LNCaP clone FGC (cell line): ENCODE measurements around the gene MSANTD1.

ENCODE experiments used
- DNase-seq: peaks from one replicate; pipeline ENCODE4 v3.0.0-alpha.2; 2011; ENCODE audit warnings: low read depth
- H3K4me3 ChIP-seq: 2 replicates; pipeline ENCODE4 v1.5.1; 2011; ENCODE audit warnings: mild to moderate bottlenecking, low read depth, low read length, control low read depth
- CTCF ChIP-seq: IDR thresholded peaks from 2 replicates; pipeline ENCODE4 v1.5.1; 2012; ENCODE audit warnings: mild to moderate bottlenecking; ENCODE audit not compliant: control insufficient read depth, insufficient read depth; ENCODE audit errors: extremely low read depth

Gene MSANTD1

GRCh38 chr4:3237266-3237665 is 11.7 kb upstream of the MSANTD1 start:
- no peak for TF ChIP-seq CTCF
- no peak for DNase-seq
- H3K4me3 ChIP-seq: no peak overlapping the region

GRCh38 chr4:3237712-3238560 is 11.0 kb upstream of the MSANTD1 start:
- no peak for DNase-seq
- TF ChIP-seq CTCF: no peak
- no peak overlapping the region for H3K4me3 ChIP-seq

GRCh38 chr4:3238721-3239120 is 10.2 kb upstream of the MSANTD1 start:
- no peak for DNase-seq
- no peak overlapping the region for H3K4me3 ChIP-seq
- TF ChIP-seq CTCF: no peak

GRCh38 chr4:3239303-3239702 is 9.7 kb upstream of the MSANTD1 start:
- no peak overlapping the region for H3K4me3 ChIP-seq
- no peak for TF ChIP-seq CTCF
- DNase-seq: no peak

GRCh38 chr4:3239998-3240920 is 8.7 kb upstream of the MSANTD1 start:
- TF ChIP-seq CTCF: no peak
- no peak overlapping the region for H3K4me3 ChIP-seq
- DNase-seq: no peak

GRCh38 chr4:3240936-3241522 is 7.9 kb upstream of the MSANTD1 start:
- no peak for DNase-seq
- TF ChIP-seq CTCF: no peak
- no peak overlapping the region for H3K4me3 ChIP-seq
